GM10248 (cell line): ENCODE measurements around the gene SERPINA1.

Experiments used
- CTCF ChIA-PET: fragments of 300-600 bp; sonication (Branson Sonifier 250); formaldehyde crosslinking; extraction: SDS; loops from one replicate; lab custom pipeline; 2021; ENCODE audit warnings: antibody characterized with exemption; lab: Yijun Ruan, JAX
- POLR2A ChIA-PET: fragments of 350-650 bp; sonication (Branson Sonifier 250); formaldehyde crosslinking; extraction: SDS; loops from one replicate; lab custom pipeline; 2020; ENCODE audit warnings: antibody characterized with exemption; lab: Yijun Ruan, JAX
- DNase-seq: peaks from one replicate; pipeline ENCODE4 v3.0.0; 2012; ENCODE audit errors: extremely low spot score
- TF ChIP-seq, protein P1 (sequence below): IDR thresholded peaks from 2 replicates; pipeline ENCODE4 v1.5.1; 2012; ENCODE audit warnings: mild to moderate bottlenecking, low read depth; ENCODE audit errors: extremely low read depth, missing control alignments, control extremely low read depth

Gene SERPINA1

DNA sequence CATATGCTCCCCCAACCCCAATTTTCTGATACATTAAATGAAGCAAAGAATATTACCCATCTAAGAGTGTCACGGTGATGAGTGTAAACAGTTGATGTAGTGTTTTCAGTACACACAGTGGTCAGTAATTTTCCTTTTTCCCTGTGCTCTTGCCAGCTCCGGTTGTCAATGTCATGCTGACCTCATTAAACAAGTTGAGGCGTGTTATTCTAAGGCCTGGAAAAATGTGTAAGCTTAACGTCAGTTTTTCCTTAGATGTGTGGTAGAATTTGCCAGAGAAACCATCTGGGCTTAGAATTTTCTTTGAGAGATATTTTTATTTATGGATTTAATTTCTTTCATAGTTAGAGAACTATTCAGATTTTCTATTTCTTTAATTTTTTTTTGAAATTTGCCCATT is 53.5 kb downstream of the SERPINA1 start:
- ChIA-PET POLR2A (no interaction called here), CTCF (interaction anchor here (0.7 to 1.3 kb wide), 4 partner anchors 8 to 152 kb away, joined by 3 to 4 read pairs (median 3); partner anchors contain the start of gene SERPINA6)
- TF ChIP-seq, protein P1, sequence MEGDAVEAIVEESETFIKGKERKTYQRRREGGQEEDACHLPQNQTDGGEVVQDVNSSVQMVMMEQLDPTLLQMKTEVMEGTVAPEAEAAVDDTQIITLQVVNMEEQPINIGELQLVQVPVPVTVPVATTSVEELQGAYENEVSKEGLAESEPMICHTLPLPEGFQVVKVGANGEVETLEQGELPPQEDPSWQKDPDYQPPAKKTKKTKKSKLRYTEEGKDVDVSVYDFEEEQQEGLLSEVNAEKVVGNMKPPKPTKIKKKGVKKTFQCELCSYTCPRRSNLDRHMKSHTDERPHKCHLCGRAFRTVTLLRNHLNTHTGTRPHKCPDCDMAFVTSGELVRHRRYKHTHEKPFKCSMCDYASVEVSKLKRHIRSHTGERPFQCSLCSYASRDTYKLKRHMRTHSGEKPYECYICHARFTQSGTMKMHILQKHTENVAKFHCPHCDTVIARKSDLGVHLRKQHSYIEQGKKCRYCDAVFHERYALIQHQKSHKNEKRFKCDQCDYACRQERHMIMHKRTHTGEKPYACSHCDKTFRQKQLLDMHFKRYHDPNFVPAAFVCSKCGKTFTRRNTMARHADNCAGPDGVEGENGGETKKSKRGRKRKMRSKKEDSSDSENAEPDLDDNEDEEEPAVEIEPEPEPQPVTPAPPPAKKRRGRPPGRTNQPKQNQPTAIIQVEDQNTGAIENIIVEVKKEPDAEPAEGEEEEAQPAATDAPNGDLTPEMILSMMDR, result no peak
- no peak for DNase-seq

DNA sequence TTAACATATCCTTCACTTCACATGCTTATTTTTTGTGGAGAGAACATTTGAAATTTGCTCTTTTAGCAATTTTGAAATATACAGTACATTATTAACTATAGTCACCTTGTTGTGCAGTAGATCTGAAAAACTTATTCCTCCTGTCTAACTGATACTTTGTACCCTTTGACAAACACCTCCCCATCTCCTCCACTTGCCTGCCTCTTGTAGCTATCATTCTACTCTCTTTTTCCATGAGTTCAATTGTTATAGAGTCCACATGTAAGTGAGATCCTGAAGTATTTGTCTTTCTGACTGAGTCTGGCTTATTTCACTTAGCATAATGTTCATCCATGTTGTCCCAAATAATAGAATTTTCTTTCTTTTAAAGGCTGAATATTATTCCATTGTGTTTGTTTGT is 55.8 kb downstream of the SERPINA1 start:
- CTCF ChIA-PET, result no interaction called here
- POLR2A ChIA-PET, result no interaction called here
- TF ChIP-seq, protein P1, result no peak
- DNase-seq, result no peak

DNA sequence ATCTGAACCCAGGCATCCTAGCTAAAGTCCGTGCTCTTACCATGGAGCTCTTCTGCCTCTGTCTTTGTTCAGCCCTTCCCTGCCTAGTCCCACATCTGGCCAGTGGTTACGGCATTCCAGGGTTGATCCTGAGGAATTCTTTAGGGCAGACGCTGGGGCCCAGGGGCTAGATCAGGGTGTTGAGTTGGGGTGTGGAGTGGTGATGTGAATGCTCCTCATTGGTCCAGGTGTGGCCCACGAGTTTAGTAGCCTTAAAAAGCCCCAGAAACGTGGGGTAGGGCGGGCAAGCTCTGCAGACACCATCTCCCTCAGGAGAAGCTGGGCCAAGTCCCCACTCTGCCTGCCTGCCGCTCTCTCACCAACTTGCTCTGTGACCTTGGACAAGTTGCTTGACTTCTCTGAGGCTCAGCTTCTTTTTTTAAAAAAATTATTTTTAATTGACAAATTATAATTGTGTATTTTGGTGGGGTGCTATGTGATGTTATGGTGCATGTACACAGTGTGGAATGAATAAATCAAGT is 56.3 kb downstream of the SERPINA1 start:
- no peak for DNase-seq
- POLR2A ChIA-PET, result no interaction called here
- CTCF ChIA-PET, result interaction anchor here (1.8 kb wide), 1 partner anchor 9 kb away, joined by 5 read pairs; no protein-coding TSS in a partner anchor
- TF ChIP-seq, protein P1, result no peak

DNA sequence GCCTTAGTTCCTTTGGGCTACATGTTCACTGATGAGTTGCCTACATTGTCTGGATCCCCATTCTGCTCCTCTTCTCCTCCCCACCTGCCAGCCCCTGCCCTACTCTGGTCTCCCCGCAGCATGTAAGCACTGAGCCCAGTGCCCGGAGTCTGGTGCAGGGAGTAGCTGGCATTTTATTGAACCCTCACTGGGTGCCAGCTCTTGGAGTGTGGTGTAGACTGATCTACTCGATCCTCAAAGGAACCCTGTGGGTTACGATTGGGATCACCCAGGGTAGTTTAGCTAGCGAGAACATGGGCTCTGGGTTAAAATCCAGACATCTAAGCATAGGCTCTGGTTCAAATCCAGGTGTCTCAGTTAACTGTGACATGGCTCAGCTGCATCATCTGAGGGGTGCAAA is 56.9 kb downstream of the SERPINA1 start:
- TF ChIP-seq, protein P1, result no peak
- CTCF ChIA-PET, result interaction anchor here (1.8 kb wide), 1 partner anchor 10 kb away, joined by 5 read pairs; no protein-coding TSS in a partner anchor
- DNase-seq, result no peak
- POLR2A ChIA-PET, result no interaction called here

DNA sequence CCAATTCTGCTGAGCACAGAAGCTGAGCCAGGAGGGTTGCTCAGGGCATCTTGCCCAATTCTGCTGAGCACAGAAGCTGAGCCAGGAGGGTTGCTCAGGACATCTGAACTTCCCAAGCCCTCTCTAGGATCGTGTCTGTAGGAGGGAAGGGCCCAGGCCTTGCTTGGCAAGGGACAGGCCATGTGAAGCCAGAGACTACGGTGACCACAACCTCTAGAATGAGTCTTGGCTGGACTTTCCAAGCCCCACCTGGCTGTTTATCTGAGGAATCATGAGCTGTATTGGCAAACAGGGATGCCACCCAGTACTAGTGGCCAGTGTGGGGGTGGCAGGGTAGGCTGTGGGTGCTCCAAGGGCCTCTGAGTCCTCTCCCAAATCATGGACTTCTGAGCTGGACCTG is 57.5 kb downstream of the SERPINA1 start:
- TF ChIP-seq, protein P1, result no peak
- ChIA-PET CTCF (interaction anchor here (1.8 kb wide), 1 partner anchor 11 kb away, joined by 5 read pairs; no protein-coding TSS in a partner anchor), POLR2A (no interaction called here)
- no peak for DNase-seq

DNA sequence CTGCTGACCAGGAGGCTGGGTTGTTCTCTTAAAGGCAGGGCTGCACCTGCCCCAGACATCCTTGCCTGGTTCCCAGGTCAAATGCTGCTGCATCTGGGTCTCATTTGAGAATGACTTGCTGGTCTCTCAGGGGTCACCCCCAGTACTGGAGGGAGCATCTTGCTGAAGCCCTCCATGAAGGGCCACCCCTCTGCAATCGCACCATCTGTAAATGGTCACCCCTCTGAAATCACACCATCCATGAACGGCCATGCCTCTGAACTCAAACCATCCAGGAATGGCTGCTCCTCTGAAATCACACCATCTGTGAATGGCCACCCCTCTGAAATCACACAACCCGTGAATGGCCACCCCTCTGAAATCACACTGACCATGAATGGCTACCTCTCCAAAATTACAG is 58.0 kb downstream of the SERPINA1 start:
- CTCF ChIA-PET, result interaction anchor here (1.4 to 1.8 kb wide), 2 partner anchors 11 to 13 kb away, joined by 3 to 5 read pairs; no protein-coding TSS in a partner anchor
- POLR2A ChIA-PET, result no interaction called here
- TF ChIP-seq, protein P1, result no peak
- no peak for DNase-seq

DNA sequence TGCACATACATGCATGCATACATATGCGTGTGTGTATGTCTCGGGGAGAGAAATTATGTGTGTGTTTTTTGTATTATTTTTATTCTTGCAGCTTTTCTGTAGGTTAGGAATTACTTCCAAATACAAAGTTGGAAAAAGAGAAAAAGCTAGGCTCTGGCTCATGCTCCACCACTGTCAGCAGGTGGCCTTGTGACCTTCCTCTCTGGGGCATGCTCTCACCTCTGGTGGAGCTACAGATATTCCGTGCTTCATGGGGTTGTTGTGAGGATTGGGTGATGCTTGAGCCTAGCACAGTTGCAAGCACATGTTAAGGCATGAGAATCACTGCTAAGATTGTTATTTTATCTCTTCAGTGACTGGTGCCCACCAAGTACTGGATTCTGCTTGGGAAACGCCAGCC is 58.5 kb downstream of the SERPINA1 start:
- ChIA-PET POLR2A (no interaction called here), CTCF (interaction anchor here (1.4 kb wide), 1 partner anchor 14 kb away, joined by 3 read pairs; no protein-coding TSS in a partner anchor)
- TF ChIP-seq, protein P1, result no peak
- DNase-seq, result no peak
